GM23338 (cell line): Measurements from ENCODE around the gene RANGAP1. TPM values are rescaled to one million over a fixed set of nuclear protein-coding genes. Genes with fewer than 3 reads are reported as not detected.

ENCODE experiments used
- ATAC-seq: fragments of 200-7000 bp; cut with Tn5 transposase; 3 replicates; pipeline ENCODE4 v1.9.1; 2020
- DNase-seq: peaks from one replicate; pipeline ENCODE4 v3.0.0-alpha.2; 2015; ENCODE audit warnings: low spot score
- H2AFZ ChIP-seq: fragments of 200-600 bp; sonication (generic); 2 replicates; pipeline ENCODE4 v1.8.0; 2016; ENCODE audit warnings: antibody characterized with exemption, mild to moderate bottlenecking, moderate library complexity
- H3F3A ChIP-seq: fragments of 200-600 bp; sonication (generic); replicated peaks from 2 replicates; pipeline ENCODE4 v1.8.0; 2017; ENCODE audit warnings: antibody characterized with exemption, mixed run types, low read depth
- H3K27ac ChIP-seq: fragments of 200-600 bp; sonication (generic); 2 replicates; pipeline ENCODE4 v1.6.1; 2016; ENCODE audit warnings: low read depth
- H3K27me3 ChIP-seq: fragments of 200-600 bp; sonication (generic); 2 replicates; pipeline ENCODE4 v1.8.0; 2016; ENCODE audit warnings: mild to moderate bottlenecking, mixed run types, moderate library complexity; ENCODE audit not compliant: insufficient read depth
- H3K36me3 ChIP-seq: fragments of 200-600 bp; sonication (generic); 2 replicates; pipeline ENCODE4 v1.8.0; 2016; ENCODE audit warnings: mild to moderate bottlenecking; ENCODE audit not compliant: insufficient read depth
- H3K4me1 ChIP-seq: fragments of 200-600 bp; sonication (generic); 2 replicates; pipeline ENCODE4 v1.8.0; 2016; ENCODE audit warnings: mild to moderate bottlenecking, moderate library complexity; ENCODE audit not compliant: insufficient read depth
- H3K4me2 ChIP-seq: fragments of 200-600 bp; sonication (generic); 2 replicates; pipeline ENCODE4 v1.7.1; 2017; ENCODE audit warnings: mixed run types
- H3K4me3 ChIP-seq: fragments of 200-600 bp; sonication (generic); 2 replicates; pipeline ENCODE4 v1.6.1; 2016; ENCODE audit warnings: mixed run types
- H3K79me2 ChIP-seq: fragments of 200-600 bp; sonication (generic); replicated peaks from 2 replicates; pipeline ENCODE4 v1.8.0; 2017; ENCODE audit warnings: mild to moderate bottlenecking; ENCODE audit not compliant: insufficient read depth
- H3K9me2 ChIP-seq: fragments of 200-600 bp; sonication (generic); 2 replicates; pipeline ENCODE4 v1.8.0; 2017; ENCODE audit not compliant: insufficient read depth
- H4K20me1 ChIP-seq: fragments of 200-600 bp; sonication (generic); replicated peaks from 2 replicates; pipeline ENCODE4 v1.8.0; 2017; ENCODE audit warnings: mild to moderate bottlenecking; ENCODE audit not compliant: insufficient read depth
- H3K27ac Mint-ChIP-seq: 2 replicates; pipeline ENCODE4 v1.8.0; 2020; ENCODE audit warnings: inconsistent platforms, mild to moderate bottlenecking, moderate library complexity, mixed read lengths
- H3K27me3 Mint-ChIP-seq: 3 replicates; pipeline ENCODE4 v1.8.0; 2022; ENCODE audit warnings: low read depth, mild to moderate bottlenecking, moderate library complexity, mixed read lengths, inconsistent platforms; ENCODE audit not compliant: insufficient read depth, poor library complexity
- H3K36me3 Mint-ChIP-seq: 3 replicates; pipeline ENCODE4 v1.8.0; 2021; ENCODE audit warnings: low read depth, mild to moderate bottlenecking, inconsistent platforms, moderate library complexity, mixed read lengths
- H3K4me1 Mint-ChIP-seq: 3 replicates; pipeline ENCODE4 v1.8.0; 2020; ENCODE audit warnings: mild to moderate bottlenecking, inconsistent platforms, mixed read lengths
- H3K4me3 Mint-ChIP-seq: 3 replicates; pipeline ENCODE4 v1.8.0; 2021; ENCODE audit warnings: moderate library complexity, mild to moderate bottlenecking, inconsistent platforms, mixed read lengths
- H3K9me3 Mint-ChIP-seq: 3 replicates; pipeline ENCODE4 v1.8.0; 2020; ENCODE audit warnings: moderate library complexity, mild to moderate bottlenecking, inconsistent platforms, mixed read lengths
- CREB1 ChIP-seq: fragments of 250-450 bp; sonication (Bioruptor Pico); IDR thresholded peaks from 2 replicates; pipeline ENCODE4 v1.5.0; 2020; ENCODE audit warnings: low read depth, mild to moderate bottlenecking, moderate library complexity
- CTCF ChIP-seq, 2 experiments: fragments of 200-600 bp in 1 of 2; sonication (generic) in 1 of 2; conservative IDR thresholded peaks; 2 replicates each; pipeline versions ENCODE4 v1.5.1 to v1.6.1; 2016 to 2017; ENCODE audit warnings: antibody characterized with exemption in 2 of 2, low read depth in 2 of 2, mild to moderate bottlenecking in 2 of 2, moderate library complexity in 1 of 2
- ETS1 ChIP-seq: IDR thresholded peaks from 2 replicates; pipeline ENCODE4 v1.6.1; 2016; ENCODE audit warnings: antibody characterized with exemption
- EZH2 ChIP-seq: fragments of 200-600 bp; sonication (generic); IDR thresholded peaks from one replicate; pipeline ENCODE4 v1.8.0; 2017; ENCODE audit warnings: antibody characterized with exemption, mild to moderate bottlenecking, low read depth; ENCODE audit not compliant: unreplicated experiment
- EZH2phosphoT487 ChIP-seq: fragments of 200-600 bp; sonication (generic); IDR thresholded peaks from one replicate; pipeline ENCODE4 v1.8.1; 2018; ENCODE audit warnings: antibody characterized with exemption; ENCODE audit not compliant: unreplicated experiment
- JUNB ChIP-seq: IDR thresholded peaks from one replicate; pipeline ENCODE4 v1.6.1; 2016; ENCODE audit warnings: antibody characterized with exemption; ENCODE audit not compliant: unreplicated experiment
- NANOG ChIP-seq: IDR thresholded peaks from 2 replicates; pipeline ENCODE4 v1.6.1; 2016; ENCODE audit warnings: antibody characterized with exemption, borderline replicate concordance
- POLR2AphosphoS5 ChIP-seq: IDR thresholded peaks from 2 replicates; pipeline ENCODE4 v1.6.1; 2016; ENCODE audit warnings: antibody characterized with exemption, low read depth
- STAT1 ChIP-seq: IDR thresholded peaks from one replicate; pipeline ENCODE4 v1.6.1; 2016; ENCODE audit warnings: antibody characterized with exemption; ENCODE audit not compliant: unreplicated experiment
- ZNF114 ChIP-seq: fragments of 250-450 bp; sonication (Bioruptor Pico); IDR thresholded peaks from 2 replicates; pipeline ENCODE4 v1.5.0; 2020; ENCODE audit warnings: mild to moderate bottlenecking, moderate library complexity
- ZNF331 ChIP-seq: fragments of 250-450 bp; sonication (Bioruptor Pico); IDR thresholded peaks from 2 replicates; pipeline ENCODE4 v1.5.0; 2020; ENCODE audit warnings: low read depth, mild to moderate bottlenecking, moderate library complexity
- polyA plus RNA-seq: library from polyadenylated mRNA; unstranded; fragments of >200 nt; fragmentation: Nextera tagmentation; extraction: Ambion mirVana; gene quantifications from 2 replicates; pipeline ENCODE4 v1.2.1, GENCODE V29; 2016
- total RNA-seq: library from RNA; depleted of rRNA; stranded (reverse); fragments of >200 nt; shearing (Covaris generic); gene quantifications from 2 replicates; pipeline ENCODE4 v1.2.3, GENCODE V29; 2014
- TF ChIP-seq, protein P1 (sequence below): IDR thresholded peaks from one replicate; pipeline ENCODE4 v1.6.1; 2018; ENCODE audit warnings: antibody characterized with exemption; ENCODE audit not compliant: unreplicated experiment
- TF ChIP-seq, protein P2 (sequence below): fragments of 250-450 bp; sonication (Bioruptor Pico); IDR thresholded peaks from 2 replicates; pipeline ENCODE4 v1.5.0; 2020; ENCODE audit warnings: mild to moderate bottlenecking, moderate library complexity

Gene RANGAP1
- total and polyA plus RNA-seq, 2 experiments from 2014 or later, result 54.7 to 141 TPM

DNA sequence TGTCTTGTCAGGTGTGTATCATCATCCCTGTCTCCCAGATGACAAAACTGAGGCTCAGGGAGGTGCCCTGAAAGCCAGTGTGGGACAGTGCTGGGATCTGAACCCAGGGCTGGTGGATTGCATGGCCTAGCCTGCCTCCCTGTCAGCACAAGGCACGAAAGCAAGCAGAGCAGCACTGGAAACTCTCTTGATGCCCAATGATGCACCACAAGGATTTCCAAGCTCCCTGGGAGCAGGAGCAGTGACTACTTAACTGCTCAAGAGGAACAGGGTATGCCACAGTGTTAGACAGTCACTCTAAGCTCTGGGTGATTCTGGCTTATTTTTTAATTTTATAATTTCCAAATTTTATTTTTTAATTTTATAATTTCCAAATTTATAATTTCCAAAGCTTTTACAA, 24.3 kb upstream of the RANGAP1 start:
- H4K20me1 ChIP-seq, result peaks cover 27% of the 10 kb centered on the region
- H3K4me2 ChIP-seq, result no peak overlapping the region
- no peaks in the 10 kb centered on the region for H3K9me3 Mint-ChIP-seq
- no peak overlapping the region for H3K27ac ChIP-seq
- H3K4me1 Mint-ChIP-seq, result peaks cover 24% of the 10 kb centered on the region
- no peaks in the 10 kb centered on the region for H3F3A ChIP-seq
- H3K27me3 ChIP-seq, result no peaks in the 10 kb centered on the region
- H3K27me3 Mint-ChIP-seq, result peaks cover 3% of the 10 kb centered on the region
- H3K9me2 ChIP-seq, result no peaks in the 10 kb centered on the region
- no peak overlapping the region for H3K4me3 Mint-ChIP-seq
- H3K4me3 ChIP-seq, result no peak overlapping the region
- ATAC-seq (no peak), DNase-seq (no peak)
- peaks cover 93% of the 10 kb centered on the region for H3K79me2 ChIP-seq
- no peak overlapping the region for H3K27ac Mint-ChIP-seq
- H3K36me3 ChIP-seq, result no peaks in the 10 kb centered on the region
- no peak for TF ChIP-seq POLR2AphosphoS5
- TF ChIP-seq, protein P1, sequence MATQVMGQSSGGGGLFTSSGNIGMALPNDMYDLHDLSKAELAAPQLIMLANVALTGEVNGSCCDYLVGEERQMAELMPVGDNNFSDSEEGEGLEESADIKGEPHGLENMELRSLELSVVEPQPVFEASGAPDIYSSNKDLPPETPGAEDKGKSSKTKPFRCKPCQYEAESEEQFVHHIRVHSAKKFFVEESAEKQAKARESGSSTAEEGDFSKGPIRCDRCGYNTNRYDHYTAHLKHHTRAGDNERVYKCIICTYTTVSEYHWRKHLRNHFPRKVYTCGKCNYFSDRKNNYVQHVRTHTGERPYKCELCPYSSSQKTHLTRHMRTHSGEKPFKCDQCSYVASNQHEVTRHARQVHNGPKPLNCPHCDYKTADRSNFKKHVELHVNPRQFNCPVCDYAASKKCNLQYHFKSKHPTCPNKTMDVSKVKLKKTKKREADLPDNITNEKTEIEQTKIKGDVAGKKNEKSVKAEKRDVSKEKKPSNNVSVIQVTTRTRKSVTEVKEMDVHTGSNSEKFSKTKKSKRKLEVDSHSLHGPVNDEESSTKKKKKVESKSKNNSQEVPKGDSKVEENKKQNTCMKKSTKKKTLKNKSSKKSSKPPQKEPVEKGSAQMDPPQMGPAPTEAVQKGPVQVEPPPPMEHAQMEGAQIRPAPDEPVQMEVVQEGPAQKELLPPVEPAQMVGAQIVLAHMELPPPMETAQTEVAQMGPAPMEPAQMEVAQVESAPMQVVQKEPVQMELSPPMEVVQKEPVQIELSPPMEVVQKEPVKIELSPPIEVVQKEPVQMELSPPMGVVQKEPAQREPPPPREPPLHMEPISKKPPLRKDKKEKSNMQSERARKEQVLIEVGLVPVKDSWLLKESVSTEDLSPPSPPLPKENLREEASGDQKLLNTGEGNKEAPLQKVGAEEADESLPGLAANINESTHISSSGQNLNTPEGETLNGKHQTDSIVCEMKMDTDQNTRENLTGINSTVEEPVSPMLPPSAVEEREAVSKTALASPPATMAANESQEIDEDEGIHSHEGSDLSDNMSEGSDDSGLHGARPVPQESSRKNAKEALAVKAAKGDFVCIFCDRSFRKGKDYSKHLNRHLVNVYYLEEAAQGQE, result no peak
- no peak for TF ChIP-seq CREB1 (CRISPR knock-in tag)
- TF ChIP-seq, protein P2, sequence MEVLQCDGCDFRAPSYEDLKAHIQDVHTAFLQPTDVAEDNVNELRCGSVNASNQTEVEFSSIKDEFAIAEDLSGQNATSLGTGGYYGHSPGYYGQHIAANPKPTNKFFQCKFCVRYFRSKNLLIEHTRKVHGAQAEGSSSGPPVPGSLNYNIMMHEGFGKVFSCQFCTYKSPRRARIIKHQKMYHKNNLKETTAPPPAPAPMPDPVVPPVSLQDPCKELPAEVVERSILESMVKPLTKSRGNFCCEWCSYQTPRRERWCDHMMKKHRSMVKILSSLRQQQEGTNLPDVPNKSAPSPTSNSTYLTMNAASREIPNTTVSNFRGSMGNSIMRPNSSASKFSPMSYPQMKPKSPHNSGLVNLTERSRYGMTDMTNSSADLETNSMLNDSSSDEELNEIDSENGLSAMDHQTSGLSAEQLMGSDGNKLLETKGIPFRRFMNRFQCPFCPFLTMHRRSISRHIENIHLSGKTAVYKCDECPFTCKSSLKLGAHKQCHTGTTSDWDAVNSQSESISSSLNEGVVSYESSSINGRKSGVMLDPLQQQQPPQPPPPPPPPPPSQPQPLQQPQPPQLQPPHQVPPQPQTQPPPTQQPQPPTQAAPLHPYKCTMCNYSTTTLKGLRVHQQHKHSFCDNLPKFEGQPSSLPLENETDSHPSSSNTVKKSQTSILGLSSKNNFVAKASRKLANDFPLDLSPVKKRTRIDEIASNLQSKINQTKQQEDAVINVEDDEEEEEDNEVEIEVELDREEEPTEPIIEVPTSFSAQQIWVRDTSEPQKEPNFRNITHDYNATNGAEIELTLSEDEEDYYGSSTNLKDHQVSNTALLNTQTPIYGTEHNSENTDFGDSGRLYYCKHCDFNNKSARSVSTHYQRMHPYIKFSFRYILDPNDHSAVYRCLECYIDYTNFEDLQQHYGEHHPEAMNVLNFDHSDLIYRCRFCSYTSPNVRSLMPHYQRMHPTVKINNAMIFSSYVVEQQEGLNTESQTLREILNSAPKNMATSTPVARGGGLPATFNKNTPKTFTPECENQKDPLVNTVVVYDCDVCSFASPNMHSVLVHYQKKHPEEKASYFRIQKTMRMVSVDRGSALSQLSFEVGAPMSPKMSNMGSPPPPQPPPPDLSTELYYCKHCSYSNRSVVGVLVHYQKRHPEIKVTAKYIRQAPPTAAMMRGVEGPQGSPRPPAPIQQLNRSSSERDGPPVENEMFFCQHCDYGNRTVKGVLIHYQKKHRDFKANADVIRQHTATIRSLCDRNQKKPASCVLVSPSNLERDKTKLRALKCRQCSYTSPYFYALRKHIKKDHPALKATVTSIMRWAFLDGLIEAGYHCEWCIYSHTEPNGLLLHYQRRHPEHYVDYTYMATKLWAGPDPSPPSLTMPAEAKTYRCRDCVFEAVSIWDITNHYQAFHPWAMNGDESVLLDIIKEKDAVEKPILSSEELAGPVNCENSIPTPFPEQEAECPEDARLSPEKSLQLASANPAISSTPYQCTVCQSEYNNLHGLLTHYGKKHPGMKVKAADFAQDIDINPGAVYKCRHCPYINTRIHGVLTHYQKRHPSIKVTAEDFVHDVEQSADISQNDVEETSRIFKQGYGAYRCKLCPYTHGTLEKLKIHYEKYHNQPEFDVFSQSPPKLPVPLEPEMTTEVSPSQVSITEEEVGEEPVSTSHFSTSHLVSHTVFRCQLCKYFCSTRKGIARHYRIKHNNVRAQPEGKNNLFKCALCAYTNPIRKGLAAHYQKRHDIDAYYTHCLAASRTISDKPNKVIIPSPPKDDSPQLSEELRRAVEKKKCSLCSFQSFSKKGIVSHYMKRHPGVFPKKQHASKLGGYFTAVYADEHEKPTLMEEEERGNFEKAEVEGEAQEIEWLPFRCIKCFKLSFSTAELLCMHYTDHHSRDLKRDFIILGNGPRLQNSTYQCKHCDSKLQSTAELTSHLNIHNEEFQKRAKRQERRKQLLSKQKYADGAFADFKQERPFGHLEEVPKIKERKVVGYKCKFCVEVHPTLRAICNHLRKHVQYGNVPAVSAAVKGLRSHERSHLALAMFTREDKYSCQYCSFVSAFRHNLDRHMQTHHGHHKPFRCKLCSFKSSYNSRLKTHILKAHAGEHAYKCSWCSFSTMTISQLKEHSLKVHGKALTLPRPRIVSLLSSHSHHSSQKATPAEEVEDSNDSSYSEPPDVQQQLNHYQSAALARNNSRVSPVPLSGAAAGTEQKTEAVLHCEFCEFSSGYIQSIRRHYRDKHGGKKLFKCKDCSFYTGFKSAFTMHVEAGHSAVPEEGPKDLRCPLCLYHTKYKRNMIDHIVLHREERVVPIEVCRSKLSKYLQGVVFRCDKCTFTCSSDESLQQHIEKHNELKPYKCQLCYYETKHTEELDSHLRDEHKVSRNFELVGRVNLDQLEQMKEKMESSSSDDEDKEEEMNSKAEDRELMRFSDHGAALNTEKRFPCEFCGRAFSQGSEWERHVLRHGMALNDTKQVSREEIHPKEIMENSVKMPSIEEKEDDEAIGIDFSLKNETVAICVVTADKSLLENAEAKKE (CRISPR knock-in tag), result no peak
- TF ChIP-seq EZH2phosphoT487, result no peak
- TF ChIP-seq ZNF331, result no peak
- TF ChIP-seq ETS1, result no peak
- TF ChIP-seq JUNB, result no peak
- no peak for TF ChIP-seq ZNF114 (CRISPR knock-in tag)
- TF ChIP-seq CTCF (conservative IDR thresholded peaks at IDR 0.05; ENCODE audit: low read depth in 2 of 2), result no peak
- TF ChIP-seq STAT1, result no peak
- TF ChIP-seq EZH2, result no peak
- TF ChIP-seq NANOG, result no peak
- peaks cover 27% of the 10 kb centered on the region for H3K36me3 Mint-ChIP-seq
- H3K4me1 ChIP-seq, result peaks cover 8% of the 10 kb centered on the region; the same call in 1 of the 2 replicates
- no peak overlapping the region for H2AFZ ChIP-seq
